MCF 10A (cell line): ENCODE data around the gene PLEKHM3. TPM values are rescaled to one million over a fixed set of nuclear protein-coding genes. Genes with fewer than 3 reads are reported as not detected.

Source experiments
- BruUV-seq: library from RNA; stranded (reverse); fragments of 400-500 nt; replicated peaks from 2 replicates; lab custom pipeline; 2021; lab: Mats Ljungman, UMichigan
- CTCF ChIA-PET: fragments of 300-600 bp; sonication (Branson Sonifier 250); formaldehyde crosslinking; extraction: SDS; loops from one replicate; lab custom pipeline; 2021; ENCODE audit warnings: antibody characterized with exemption, inconsistent platforms; lab: Yijun Ruan, JAX
- POLR2A ChIA-PET: fragments of 300-600, 350-650 bp; sonication (Branson Sonifier 250); formaldehyde crosslinking; extraction: SDS; loops from one replicate; lab custom pipeline; 2020; ENCODE audit warnings: antibody characterized with exemption, inconsistent platforms; lab: Yijun Ruan, JAX
- DNase-seq: peaks from one replicate; pipeline ENCODE4 v3.0.0-alpha.2; 2018; ENCODE audit not compliant: unreplicated experiment
- H3K27ac Mint-ChIP-seq: one replicate; pipeline ENCODE4 v1.8.0; 2022; ENCODE audit warnings: mild to moderate bottlenecking, low read depth, mixed read lengths; ENCODE audit not compliant: unreplicated experiment
- H3K27me3 Mint-ChIP-seq: one replicate; pipeline ENCODE4 v1.8.0; 2022; ENCODE audit warnings: mixed read lengths; ENCODE audit not compliant: insufficient read depth, unreplicated experiment
- H3K36me3 Mint-ChIP-seq: one replicate; pipeline ENCODE4 v1.8.0; 2022; ENCODE audit warnings: mild to moderate bottlenecking, moderate library complexity, mixed read lengths; ENCODE audit not compliant: insufficient read depth, unreplicated experiment
- H3K4me1 Mint-ChIP-seq: one replicate; pipeline ENCODE4 v1.8.0; 2022; ENCODE audit warnings: mixed read lengths; ENCODE audit not compliant: insufficient read depth, unreplicated experiment
- H3K4me3 Mint-ChIP-seq: one replicate; pipeline ENCODE4 v1.8.0; 2022; ENCODE audit warnings: mild to moderate bottlenecking, moderate library complexity, mixed read lengths; ENCODE audit not compliant: unreplicated experiment
- H3K9me3 Mint-ChIP-seq: one replicate; pipeline ENCODE4 v1.8.0; 2022; ENCODE audit warnings: mixed read lengths; ENCODE audit not compliant: unreplicated experiment
- CTCF ChIP-seq: fragments of 200-600 bp; IDR thresholded peaks from one replicate; pipeline ENCODE4 v1.8.0; 2022; ENCODE audit warnings: antibody characterized with exemption, mild to moderate bottlenecking; ENCODE audit not compliant: unreplicated experiment
- intact Hi-C: fragments of 100-400 bp; cut with micrococcal nuclease; formaldehyde crosslinking; loops from 2 replicates; pipeline ENCODE4 v1.14.1; 2022
- total RNA-seq: library from RNA; stranded (reverse); gene quantifications from 2 replicates; pipeline ENCODE4 v1.2.3, GENCODE V29; 2022

The PLEKHM3 gene
- total RNA-seq, 1 experiment from 2014 or later, result 5.4 TPM

DNA sequence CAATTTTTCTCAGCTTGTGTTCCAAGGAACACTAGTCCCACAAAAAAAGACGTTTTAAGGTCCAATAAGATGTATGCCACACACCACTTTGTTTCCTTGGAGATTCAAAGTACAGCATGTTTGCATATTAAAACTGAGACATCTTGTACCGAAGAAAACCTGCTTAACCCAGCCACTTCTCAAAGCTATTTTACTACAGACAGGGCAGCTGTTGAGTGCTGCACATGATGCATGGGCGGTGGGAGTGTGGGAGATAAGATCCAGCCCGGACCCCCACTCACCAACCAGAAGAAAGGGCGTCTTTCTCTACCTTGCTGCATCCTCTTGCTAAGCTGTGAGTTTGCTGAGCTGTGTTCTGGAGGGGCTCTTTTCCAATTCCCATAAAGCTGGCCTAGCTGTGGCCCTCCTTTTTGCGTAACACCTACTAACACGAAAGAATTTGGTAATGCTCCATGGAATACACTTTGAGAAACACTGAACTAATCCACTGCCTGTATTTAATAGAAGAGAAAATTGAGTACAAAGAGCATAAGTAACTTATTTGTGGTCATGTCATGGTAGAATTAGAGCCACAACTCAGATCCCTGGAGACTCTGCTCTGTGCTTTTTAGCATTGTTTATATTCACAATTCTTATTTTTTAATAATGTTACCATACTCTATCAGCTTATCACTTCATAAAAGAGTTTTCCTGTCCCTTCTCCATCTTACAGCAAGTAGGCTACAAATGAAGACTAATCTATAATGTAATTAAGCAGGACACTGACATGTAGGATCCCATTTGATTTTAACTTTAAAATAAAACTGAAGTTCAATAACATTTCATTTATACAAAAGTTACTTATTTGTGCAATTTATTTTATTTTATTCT is 90.0 kb downstream of the PLEKHM3 start:
- peaks cover 10% of the 10 kb centered on the region for H3K4me1 Mint-ChIP-seq
- H3K27me3 Mint-ChIP-seq, result no peaks in the 10 kb centered on the region
- no peak overlapping the region for H3K4me3 Mint-ChIP-seq
- H3K36me3 Mint-ChIP-seq, result peaks cover 9% of the 10 kb centered on the region
- BruUV-seq, result no TSS peak
- no peaks in the 10 kb centered on the region for H3K9me3 Mint-ChIP-seq
- ChIA-PET POLR2A (no interaction called here), CTCF (interaction anchor here (0.6 to 2.1 kb wide), 2 partner anchors 135 to 189 kb away, joined by 3 to 7 read pairs; no protein-coding TSS in a partner anchor)
- no peak for DNase-seq
- no peak overlapping the region for H3K27ac Mint-ChIP-seq
- intact Hi-C loops, result no loop called here
- TF ChIP-seq CTCF, result no peak

DNA sequence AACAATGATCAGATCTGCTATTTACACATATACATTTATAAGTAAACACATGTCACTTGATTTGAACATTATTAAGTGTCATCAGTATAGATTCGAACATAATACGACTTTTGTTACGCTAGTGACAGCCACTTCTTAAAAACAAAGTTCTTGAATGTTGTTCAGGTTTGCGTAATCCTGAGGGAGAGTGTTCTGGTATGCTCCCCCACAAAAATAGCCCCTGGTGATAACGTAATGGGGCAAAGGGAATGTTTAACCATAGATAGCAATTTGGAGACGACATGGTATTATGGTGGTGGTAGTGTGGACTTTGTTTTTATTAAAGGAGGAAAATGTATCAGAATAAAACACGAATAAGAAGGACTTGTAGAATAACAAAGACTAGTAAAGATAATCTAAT is 90.6 kb downstream of the PLEKHM3 start:
- Mint-ChIP-seq H3K36me3 (peaks cover 11% of the 10 kb centered on the region), H3K9me3 (no peaks in the 10 kb centered on the region), H3K4me1 (peaks cover 8% of the 10 kb centered on the region), H3K27ac (no peak overlapping the region), H3K4me3 (no peak overlapping the region), H3K27me3 (no peaks in the 10 kb centered on the region)
- intact Hi-C loops, result no loop called here
- POLR2A ChIA-PET, result no interaction called here
- no peak for DNase-seq
- CTCF ChIA-PET, result interaction anchor here (0.6 to 2.1 kb wide), 2 partner anchors 135 to 189 kb away, joined by 3 to 7 read pairs; no protein-coding TSS in a partner anchor
- no TSS peak for BruUV-seq
- TF ChIP-seq CTCF, result no peak

- peaks cover 11% of the 10 kb centered on the region for H3K36me3 Mint-ChIP-seq
- no peak for TF ChIP-seq CTCF
- intact Hi-C loops, result no loop called here
- no TSS peak for BruUV-seq
- no peak overlapping the region for H3K4me3 Mint-ChIP-seq
- H3K27me3 Mint-ChIP-seq, result no peaks in the 10 kb centered on the region
- POLR2A ChIA-PET, result interaction anchor here (1.1 kb wide), 1 partner anchor 14 kb away, joined by 3 read pairs; no protein-coding TSS in a partner anchor
- CTCF ChIA-PET, result no interaction called here
- H3K9me3 Mint-ChIP-seq, result no peaks in the 10 kb centered on the region
- DNase-seq, result no peak
- no peak overlapping the region for H3K27ac Mint-ChIP-seq
- H3K4me1 Mint-ChIP-seq, result no peaks in the 10 kb centered on the region
Measured at GRCh38 chr2:207933396-207934065, 91.8 kb downstream of the PLEKHM3 start.

- Mint-ChIP-seq H3K36me3 (peaks cover 11% of the 10 kb centered on the region), H3K4me3 (no peak overlapping the region), H3K9me3 (no peaks in the 10 kb centered on the region), H3K4me1 (no peaks in the 10 kb centered on the region), H3K27me3 (no peaks in the 10 kb centered on the region), H3K27ac (no peak overlapping the region)
- ChIA-PET POLR2A (interaction anchor here (0.5 kb wide), 1 partner anchor 110 kb away, joined by 3 read pairs; no protein-coding TSS in a partner anchor), CTCF (interaction anchor here (1.5 kb wide), 1 partner anchor 17 kb away, joined by 4 read pairs; no protein-coding TSS in a partner anchor)
- TF ChIP-seq CTCF, result no peak
- BruUV-seq, result no TSS peak
- intact Hi-C loops, result no loop called here
- DNase-seq, result no peak
Measured at GRCh38 chr2:207932106-207932505, 93.2 kb downstream of the PLEKHM3 start.
